Tibial nerve (tissue), 4 donors: ENCODE data around the gene HECW1. TPM values are rescaled to one million over a fixed set of nuclear protein-coding genes. Genes with fewer than 3 reads are reported as not detected.

Source experiments
- DNase-seq, 2 donors: peaks; one replicate each; pipeline ENCODE4 v3.0.0-alpha.2; 2019; ENCODE audit warnings: low spot score in 2 of 2
- H3K27ac ChIP-seq, 4 donors: fragments of 200-600 bp; sonication (generic) in 3 of 4; one replicate each; pipeline ENCODE4 v1.5.1; 2017 to 2019; ENCODE audit warnings: mild to moderate bottlenecking in 1 of 4
- H3K27me3 ChIP-seq, 2 donors: fragments of 200-600 bp; sonication (generic) in 1 of 2; one replicate each; pipeline versions ENCODE4 v1.5.1 to v1.6.0; 2017 to 2019
- H3K36me3 ChIP-seq, 3 donors: fragments of 200-600 bp; sonication (generic); one replicate each; pipeline ENCODE4 v1.5.1; 2018 to 2019
- H3K4me1 ChIP-seq, 4 donors: fragments of 200-600 bp; sonication (generic) in 3 of 4; one replicate each; pipeline ENCODE4 v1.5.1; 2017 to 2019
- H3K4me3 ChIP-seq, 4 donors: fragments of 200-600 bp; sonication (generic) in 3 of 4; one replicate each; pipeline ENCODE4 v1.5.1; 2017 to 2019; ENCODE audit warnings: mild to moderate bottlenecking in 1 of 4, moderate library complexity in 1 of 4
- H3K9me3 ChIP-seq, 4 donors: fragments of 200-600 bp; sonication (generic) in 3 of 4; one replicate each; pipeline ENCODE4 v1.5.1; 2017 to 2019
- EP300 ChIP-seq, 2 donors: sonication (generic); formaldehyde crosslinking; IDR thresholded peaks; one replicate each; pipeline ENCODE4 v1.6.1; 2017; ENCODE audit warnings: antibody characterized with exemption in 2 of 2, mild to moderate bottlenecking in 1 of 2
- POLR2A ChIP-seq, 2 donors: fragments of 450-650 bp; IDR thresholded peaks; one replicate each; pipeline ENCODE4 v1.6.1; 2017; ENCODE audit warnings: antibody characterized with exemption in 2 of 2, mild to moderate bottlenecking in 2 of 2, moderate library complexity in 2 of 2
- WGBS, 2 donors: methylation state at CpG; one replicate each; pipeline ENCODE4 v1.1.5; 2018; 5-methylcytosine and 5-hydroxymethylcytosine counted together
- total RNA-seq, 4 donors: library from RNA; depleted of rRNA; stranded (reverse); fragments of >200 nt; gene quantifications; one replicate each; pipeline ENCODE4 v1.1.0, GENCODE V29; 2016
- TF ChIP-seq, protein P1 (sequence below), 5 experiments: fragments of 200-600 bp in 3 of 5; fragments of 450-650 bp in 2 of 5; sonication (generic) in 3 of 5; IDR thresholded peaks; one replicate each; pipeline ENCODE4 v1.5.1; 2016 to 2019; ENCODE audit warnings: antibody characterized with exemption in 5 of 5, mild to moderate bottlenecking in 3 of 5, moderate library complexity in 2 of 5

Gene HECW1
- total RNA-seq, 4 donors from 2014 or later, result 3.6 to 10.9 (median 6.5) TPM

DNA sequence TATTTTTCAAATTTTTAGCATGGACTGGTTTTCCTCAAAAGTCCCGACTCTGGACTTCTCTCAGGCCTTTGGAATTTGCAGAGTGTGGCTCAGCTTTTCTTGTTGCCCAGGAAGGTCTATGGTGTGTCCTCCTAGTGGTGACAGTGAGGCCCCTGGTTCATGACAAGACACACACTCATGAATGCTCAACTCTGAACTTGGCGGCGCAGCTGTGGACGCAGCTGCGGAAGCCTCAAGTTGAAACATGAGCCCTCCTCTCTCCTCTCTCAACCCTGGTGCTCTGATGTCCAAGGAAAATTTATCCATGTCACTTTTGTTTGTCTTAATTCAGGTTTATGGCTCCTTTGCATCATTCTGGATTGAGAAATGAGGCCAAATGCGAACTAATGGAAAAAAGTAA lies 183.9 kb downstream of the HECW1 start:
- Histone ChIP-seq H3K27ac (no peak overlapping the region), H3K4me1 (peaks cover 0 to 2% (median 0%) of the 10 kb centered on the region in 4 donors), H3K27me3 (no peaks in the 10 kb centered on the region), H3K4me3 (no peak overlapping the region), H3K36me3 (no peaks in the 10 kb centered on the region), H3K9me3 (peaks cover 0 to under 1% (median under 1%) of the 10 kb centered on the region in 4 donors)
- WGBS, 2 donors, result 76 to 80% methylated on average over 6 of the region's 6 CpGs
- TF ChIP-seq, protein P1, sequence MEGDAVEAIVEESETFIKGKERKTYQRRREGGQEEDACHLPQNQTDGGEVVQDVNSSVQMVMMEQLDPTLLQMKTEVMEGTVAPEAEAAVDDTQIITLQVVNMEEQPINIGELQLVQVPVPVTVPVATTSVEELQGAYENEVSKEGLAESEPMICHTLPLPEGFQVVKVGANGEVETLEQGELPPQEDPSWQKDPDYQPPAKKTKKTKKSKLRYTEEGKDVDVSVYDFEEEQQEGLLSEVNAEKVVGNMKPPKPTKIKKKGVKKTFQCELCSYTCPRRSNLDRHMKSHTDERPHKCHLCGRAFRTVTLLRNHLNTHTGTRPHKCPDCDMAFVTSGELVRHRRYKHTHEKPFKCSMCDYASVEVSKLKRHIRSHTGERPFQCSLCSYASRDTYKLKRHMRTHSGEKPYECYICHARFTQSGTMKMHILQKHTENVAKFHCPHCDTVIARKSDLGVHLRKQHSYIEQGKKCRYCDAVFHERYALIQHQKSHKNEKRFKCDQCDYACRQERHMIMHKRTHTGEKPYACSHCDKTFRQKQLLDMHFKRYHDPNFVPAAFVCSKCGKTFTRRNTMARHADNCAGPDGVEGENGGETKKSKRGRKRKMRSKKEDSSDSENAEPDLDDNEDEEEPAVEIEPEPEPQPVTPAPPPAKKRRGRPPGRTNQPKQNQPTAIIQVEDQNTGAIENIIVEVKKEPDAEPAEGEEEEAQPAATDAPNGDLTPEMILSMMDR (IDR thresholded peaks at IDR 0.05), result no peak
- TF ChIP-seq EP300 (IDR thresholded peaks at IDR 0.05) (no peak), POLR2A (IDR thresholded peaks at IDR 0.05) (no peak)
- DNase-seq, result no peak

- peaks cover 0 to 2% (median 0%) of the 10 kb centered on the region in 4 donors for H3K4me1 ChIP-seq
- no peak overlapping the region for H3K4me3 ChIP-seq
- no peaks in the 10 kb centered on the region for H3K27me3 ChIP-seq
- TF ChIP-seq, protein P1 (IDR thresholded peaks at IDR 0.05), result no peak
- TF ChIP-seq EP300 (IDR thresholded peaks at IDR 0.05), result no peak
- TF ChIP-seq POLR2A (IDR thresholded peaks at IDR 0.05), result no peak
- H3K27ac ChIP-seq, result no peak overlapping the region
- no peaks in the 10 kb centered on the region for H3K36me3 ChIP-seq
- DNase-seq, result no peak
- no peaks in the 10 kb centered on the region for H3K9me3 ChIP-seq
- WGBS, 2 donors, result 71 to 82% methylated on average over 8 of the region's 8 CpGs
Measured at GRCh38 chr7:43298617-43299016, 186.2 kb downstream of the HECW1 start.

DNA sequence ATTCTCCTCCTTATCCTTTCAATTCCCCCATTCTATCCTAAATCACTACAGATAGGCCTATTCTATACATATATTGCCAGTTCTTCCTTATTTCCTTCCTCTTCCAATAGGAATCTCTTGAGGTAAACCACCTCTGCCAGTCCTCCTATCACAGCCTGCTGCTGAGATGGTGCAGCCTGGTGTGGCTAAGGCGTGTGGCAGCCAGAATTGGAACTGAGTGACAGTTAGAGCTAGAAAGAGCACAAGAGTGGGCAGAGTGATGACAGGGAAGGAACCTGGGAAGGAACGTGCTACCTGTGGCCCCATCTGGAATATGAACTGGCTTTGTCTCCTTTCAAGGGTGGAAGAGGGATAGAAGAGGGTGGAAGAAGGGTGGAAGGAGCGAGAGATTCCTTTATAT lies 187.7 kb downstream of the HECW1 start:
- TF ChIP-seq EP300 (IDR thresholded peaks at IDR 0.05), result no peak
- TF ChIP-seq, protein P1 (IDR thresholded peaks at IDR 0.05), result no peak
- no peak for TF ChIP-seq POLR2A (IDR thresholded peaks at IDR 0.05)
- WGBS, 2 donors, result 84 to 88% methylated on average over 3 of the region's 3 CpGs
- no peak overlapping the region for H3K4me3 ChIP-seq
- no peak overlapping the region for H3K27ac ChIP-seq
- H3K4me1 ChIP-seq, result no peaks in the 10 kb centered on the region
- no peaks in the 10 kb centered on the region for H3K36me3 ChIP-seq
- no peaks in the 10 kb centered on the region for H3K27me3 ChIP-seq
- DNase-seq, result no peak
- H3K9me3 ChIP-seq, result no peaks in the 10 kb centered on the region

DNA sequence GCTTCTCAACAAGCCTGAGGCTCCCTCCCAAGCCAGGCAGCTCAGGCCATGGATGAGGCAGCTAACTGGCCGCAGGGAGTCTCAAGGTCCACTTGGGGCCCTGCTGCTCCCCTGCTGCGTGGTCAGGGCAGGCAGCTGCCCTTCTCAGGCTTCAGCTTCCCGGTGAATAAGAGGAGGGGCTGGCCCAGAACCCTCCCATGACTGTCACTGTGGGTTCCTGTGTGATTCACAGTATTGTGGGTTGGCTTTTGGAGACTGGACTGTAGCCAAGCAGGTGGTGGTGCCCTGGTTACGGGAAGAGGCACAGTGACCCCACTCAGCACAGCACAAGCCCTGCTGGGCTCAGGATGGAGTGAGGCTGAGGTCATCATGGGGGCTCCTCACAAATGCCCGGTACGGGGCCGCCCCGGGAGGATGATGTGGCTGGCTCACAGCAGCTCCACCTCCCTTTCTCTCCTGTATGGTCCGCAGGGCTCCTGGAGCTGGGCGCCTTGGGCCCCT lies 189.8 kb downstream of the HECW1 start:
- H3K9me3 ChIP-seq, result no peaks in the 10 kb centered on the region
- no peaks in the 10 kb centered on the region for H3K36me3 ChIP-seq
- H3K4me1 ChIP-seq, result no peaks in the 10 kb centered on the region
- DNase-seq, result no peak
- no peak overlapping the region for H3K4me3 ChIP-seq
- H3K27me3 ChIP-seq, result no peaks in the 10 kb centered on the region
- TF ChIP-seq POLR2A (IDR thresholded peaks at IDR 0.05) (no peak), EP300 (IDR thresholded peaks at IDR 0.05) (no peak)
- TF ChIP-seq, protein P1 (IDR thresholded peaks at IDR 0.05), result no peak
- WGBS, 2 donors, result 47 to 61% methylated on average over 7 to 10 of the region's 10 CpGs
- H3K27ac ChIP-seq, result no peak overlapping the region

- 67 to 68% methylated on average over 11 of the region's 11 CpGs for WGBS, 2 donors
- no peaks in the 10 kb centered on the region for H3K36me3 ChIP-seq
- no peaks in the 10 kb centered on the region for H3K27me3 ChIP-seq
- H3K27ac ChIP-seq, result no peak overlapping the region
- no peak overlapping the region for H3K4me3 ChIP-seq
- H3K4me1 ChIP-seq, result no peaks in the 10 kb centered on the region
- no peak for DNase-seq
- no peaks in the 10 kb centered on the region for H3K9me3 ChIP-seq
- no peak for TF ChIP-seq POLR2A (IDR thresholded peaks at IDR 0.05)
- TF ChIP-seq, protein P1 (IDR thresholded peaks at IDR 0.05), result no peak
- TF ChIP-seq EP300 (IDR thresholded peaks at IDR 0.05), result no peak
Measured at GRCh38 chr7:43302773-43303460, 190.5 kb downstream of the HECW1 start.
